NCI-H460 (cell line): Measurements from ENCODE around the gene SLIT3. TPM values are rescaled to one million over a fixed set of nuclear protein-coding genes. Genes with fewer than 3 reads are reported as not detected.

ENCODE experiments used
- DNase-seq: peaks from one replicate; pipeline ENCODE4 v3.0.0-alpha.2; 2016; ENCODE audit warnings: low read depth; ENCODE audit errors: extremely low read depth
- total RNA-seq: library from RNA; depleted of rRNA; stranded (reverse); fragments of >200 nt; shearing (Covaris generic); gene quantifications from 2 replicates; pipeline ENCODE4 v1.2.3, GENCODE V29; 2014

Gene SLIT3
- total RNA-seq, 1 experiment from 2014 or later = not detected

- DNase-seq = no peak
Observed at GRCh38 chr5:168976311-168976970, 324.5 kb downstream of the SLIT3 start.

- no peak for DNase-seq
Observed at GRCh38 chr5:168975331-168975730, 325.6 kb downstream of the SLIT3 start.

- no peak for DNase-seq
Observed at GRCh38 chr5:168974082-168974481, 326.9 kb downstream of the SLIT3 start.

GRCh38 chr5:168972731-168973130, 328.2 kb downstream of the SLIT3 start:
- no peak for DNase-seq

GRCh38 chr5:168971100-168971499, 329.8 kb downstream of the SLIT3 start:
- DNase-seq = no peak

GRCh38 chr5:168969326-168969886, 331.5 kb downstream of the SLIT3 start:
- no peak for DNase-seq

GRCh38 chr5:168967882-168968620, 332.9 kb downstream of the SLIT3 start:
- no peak for DNase-seq

GRCh38 chr5:168965638-168966037, 335.3 kb downstream of the SLIT3 start:
- no peak for DNase-seq

GRCh38 chr5:168964182-168964581, 336.8 kb downstream of the SLIT3 start:
- no peak for DNase-seq

- DNase-seq = no peak
Observed at GRCh38 chr5:168962306-168962705, 338.6 kb downstream of the SLIT3 start.

GRCh38 chr5:168961681-168962080, 339.3 kb downstream of the SLIT3 start:
- DNase-seq = no peak

GRCh38 chr5:168960497-168960896, 340.4 kb downstream of the SLIT3 start:
- DNase-seq = no peak

- no peak for DNase-seq
Observed at GRCh38 chr5:168953351-168953750, 347.6 kb downstream of the SLIT3 start.

GRCh38 chr5:168952196-168952595, 348.7 kb downstream of the SLIT3 start:
- no peak for DNase-seq

- DNase-seq = no peak
Observed at GRCh38 chr5:168951769-168952168, 349.2 kb downstream of the SLIT3 start.

- DNase-seq = no peak
Observed at GRCh38 chr5:168951356-168951755, 349.6 kb downstream of the SLIT3 start.

GRCh38 chr5:168950241-168950951, 350.5 kb downstream of the SLIT3 start:
- DNase-seq = no peak

- DNase-seq = no peak
Observed at GRCh38 chr5:168948746-168949145, 352.2 kb downstream of the SLIT3 start.

- peak; percentile 21 for DNase-seq
Observed at GRCh38 chr5:168947212-168947868, 353.6 kb downstream of the SLIT3 start.

- no peak for DNase-seq
Observed at GRCh38 chr5:168946363-168946762, 354.6 kb downstream of the SLIT3 start.

GRCh38 chr5:168944004-168944403, 356.9 kb downstream of the SLIT3 start:
- DNase-seq = no peak
